GM23248 (cell line): ENCODE data around the gene TTC39B.

ENCODE experiments used
- EZH2 ChIP-seq: fragments of 200-600 bp; sonication (generic); IDR thresholded peaks from 2 replicates; pipeline ENCODE4 v1.6.1; 2018; ENCODE audit warnings: antibody characterized with exemption, mild to moderate bottlenecking; ENCODE audit not compliant: insufficient read depth, poor library complexity, severe bottlenecking
- EZH2phosphoT487 ChIP-seq: fragments of 200-600 bp; sonication (generic); IDR thresholded peaks from 2 replicates; pipeline ENCODE4 v1.6.1; 2018; ENCODE audit warnings: antibody characterized with exemption, moderate library complexity, mild to moderate bottlenecking, low read depth; ENCODE audit not compliant: insufficient read depth

DNA sequence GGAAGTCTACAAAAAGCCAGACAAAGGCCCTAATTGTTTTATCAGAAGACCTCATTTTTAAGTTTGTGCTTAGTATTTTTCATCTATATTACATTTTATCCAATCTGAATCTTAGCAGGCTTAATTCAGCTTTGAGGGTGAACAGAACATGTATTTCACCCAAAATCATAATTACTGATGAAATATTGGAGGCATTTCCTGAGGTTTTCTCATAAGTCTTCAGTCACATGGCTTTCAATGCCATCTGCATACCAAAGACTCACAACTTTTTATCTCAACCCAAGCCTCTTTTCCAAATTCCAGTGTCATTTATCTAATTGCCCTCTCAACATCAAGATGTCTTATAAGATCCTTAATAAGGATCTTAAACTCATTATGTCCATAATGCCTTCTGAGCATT is 150.8 kb downstream of the TTC39B start:
- TF ChIP-seq EZH2phosphoT487 (no peak), EZH2 (no peak)
